HepG2 (cell line): ENCODE measurements around the gene CECR2. TPM values are rescaled to one million over a fixed set of nuclear protein-coding genes. Genes with fewer than 3 reads are reported as not detected.

Experiments used
- ATAC-seq: fragments of 200-7000 bp; cut with Tn5 transposase; 3 replicates; pipeline ENCODE4 v1.9.1; 2020; ENCODE audit warnings: mild to moderate bottlenecking, moderate library complexity
- BruUV-seq: library from RNA; stranded (reverse); fragments of 400-500 nt; replicated peaks from 2 replicates; lab custom pipeline; 2021; lab: Mats Ljungman, UMichigan
- CTCF ChIA-PET: fragments of 300-600 bp; formaldehyde crosslinking; extraction: SDS; loops from one replicate; lab custom pipeline; 2021; ENCODE audit warnings: low total read pairs, inconsistent platforms, low intra/inter-chr PET ratio; lab: Yijun Ruan, JAX
- POLR2A ChIA-PET: fragments of 350-600 bp; sonication (Branson Sonifier 250); formaldehyde crosslinking; loops from one replicate; lab custom pipeline; 2020; ENCODE audit warnings: antibody characterized with exemption, inconsistent platforms; lab: Yijun Ruan, JAX
- DNase-seq: peaks from one replicate; pipeline ENCODE4 v3.0.0-alpha.2; 2015; ENCODE audit warnings: low spot score
- FAIRE-seq: peaks from 3 replicates; lab custom pipeline; 2011; peaks lifted over from hg19 to GRCh38; lab: Jason Lieb, UNC
- H2AFZ ChIP-seq: one replicate; pipeline ENCODE4 v1.6.1; 2011; ENCODE audit warnings: low read length, inconsistent platforms
- H3K27ac ChIP-seq: fragments of 300-600 bp; 3 replicates; pipeline ENCODE4 v1.8.0; 2011; ENCODE audit warnings: mixed run types, mild to moderate bottlenecking, mixed read lengths, low read length, inconsistent platforms; ENCODE audit not compliant: insufficient read depth; ENCODE audit errors: extremely low read length
- H3K27me3 ChIP-seq, 2 experiments: fragments of 200-600 bp in 1 of 2; 2 replicates in 1 of 2; 3 replicates in 1 of 2; pipeline versions ENCODE4 v1.6.0 to v1.8.0; 2011; ENCODE audit warnings: low read length in 2 of 2, mild to moderate bottlenecking in 2 of 2, moderate library complexity in 2 of 2, inconsistent platforms in 1 of 2; ENCODE audit not compliant: insufficient read depth in 2 of 2, control insufficient read depth in 1 of 2
- H3K36me3 ChIP-seq, 2 experiments: fragments of 200-600 bp in 1 of 2; replicated peaks in 1 of 2; 2 replicates in 1 of 2; 3 replicates in 1 of 2; pipeline versions ENCODE4 v1.5.1 to v1.8.0; 2011; ENCODE audit warnings: low read length in 2 of 2, inconsistent platforms in 1 of 2; ENCODE audit not compliant: insufficient read depth in 2 of 2, control insufficient read depth in 1 of 2
- H3K4me1 ChIP-seq: 2 replicates; pipeline ENCODE4 v1.5.1; 2012; ENCODE audit warnings: low read length, inconsistent platforms; ENCODE audit not compliant: insufficient read depth
- H3K4me2 ChIP-seq: 2 replicates; pipeline ENCODE4 v1.6.0; 2011; ENCODE audit warnings: low read depth, low read length, inconsistent platforms
- H3K4me3 ChIP-seq, 3 experiments: fragments of 200-600 bp in 1 of 3; sonication (generic), shearing (Covaris generic) in 1 of 3; replicated peaks in 1 of 3; 2 replicates each; pipeline ENCODE4 v1.5.1; 2011 to 2016; ENCODE audit warnings: low read length in 3 of 3, inconsistent platforms in 2 of 3, low read depth in 2 of 3, mild to moderate bottlenecking in 2 of 3, control low read depth in 1 of 3, mixed read lengths in 1 of 3; ENCODE audit not compliant: insufficient read depth in 1 of 3
- H3K79me2 ChIP-seq: one replicate; pipeline ENCODE4 v1.6.1; 2011; ENCODE audit warnings: low read length, inconsistent platforms; ENCODE audit not compliant: insufficient read depth
- H3K9ac ChIP-seq: 2 replicates; pipeline ENCODE4 v1.6.0; 2011; ENCODE audit warnings: mild to moderate bottlenecking, low read depth, low read length, inconsistent platforms; ENCODE audit not compliant: insufficient read depth
- H3K9me3 ChIP-seq: 2 replicates; pipeline ENCODE4 v1.5.1; 2012; ENCODE audit warnings: mild to moderate bottlenecking, low read length
- H4K20me1 ChIP-seq: 2 replicates; pipeline ENCODE4 v1.6.0; 2011; ENCODE audit warnings: inconsistent platforms, mild to moderate bottlenecking, low read length, moderate library complexity; ENCODE audit not compliant: insufficient read depth
- AGO2 ChIP-seq: fragments of 200-400 bp; formaldehyde crosslinking; optimal IDR thresholded peaks from 2 replicates; pipeline ENCODE3; 2017; ENCODE audit warnings: mild to moderate bottlenecking, low read depth, low read length, moderate library complexity
- SMARCC2 ChIP-seq: fragments of 450-650 bp; IDR thresholded peaks from 2 replicates; pipeline ENCODE4 v1.6.1; 2017; ENCODE audit warnings: antibody characterized with exemption, mild to moderate bottlenecking
- ZNF17 ChIP-seq: sonication (generic); formaldehyde crosslinking; IDR thresholded peaks from 2 replicates; pipeline ENCODE4 v1.5.0; 2020; ENCODE audit warnings: mild to moderate bottlenecking, missing genetic modification reagents
- ZNF326 ChIP-seq: sonication (generic); formaldehyde crosslinking; IDR thresholded peaks from 2 replicates; pipeline ENCODE4 v1.4.0; 2020; ENCODE audit warnings: missing genetic modification reagents, borderline replicate concordance
- ZNF7 ChIP-seq: IDR thresholded peaks from 2 replicates; pipeline ENCODE4 v1.6.1; 2016; ENCODE audit warnings: missing biosample characterization, missing genetic modification reagents
- ZNF703 ChIP-seq: sonication (generic); formaldehyde crosslinking; IDR thresholded peaks from 2 replicates; pipeline ENCODE4 v1.5.1; 2020; ENCODE audit warnings: missing genetic modification reagents, mild to moderate bottlenecking, moderate library complexity, borderline replicate concordance
- WGBS: methylation state at CpG from one replicate; pipeline ENCODE4 v1.1.6; 2017; ENCODE audit warnings: low lambda C conversion rate; 5-methylcytosine and 5-hydroxymethylcytosine counted together
- in situ Hi-C: cut with HindIII; loops from 2 replicates; pipeline ENCODE4 v1.10.0; 2017; ENCODE audit warnings: low pct_unique_long_range_greater_than_20kb; ENCODE audit not compliant: extremely low pct_ligation_motif_present
- intact Hi-C: fragments of 100-400 bp; cut with micrococcal nuclease; formaldehyde crosslinking; loops from one replicate; pipeline ENCODE4 v1.10.0; 2022; ENCODE audit not compliant: unreplicated experiment
- polyA plus RNA-seq, 8 experiments: library from polyadenylated mRNA; depleted of rRNA in 3 of 8; stranded (reverse) in 7 of 8; unstranded in 1 of 8; fragments of >200 nt; fragmentation: Illumina TruSeq in 4 of 8; extraction: Trizol in 4 of 8; gene quantifications; 2 replicates each; pipeline versions ENCODE4 v1.2.1 to v1.2.3, GENCODE V29; 2011 to 2016; ENCODE audit warnings: low read depth in 4 of 8, missing spikeins in 1 of 8, mixed read lengths in 1 of 8; ENCODE audit not compliant: insufficient read depth in 1 of 8
- total RNA-seq, 5 experiments: library from RNA; depleted of rRNA; stranded (reverse); fragments of >200 nt; fragmentation: Illumina TruSeq; extraction: Trizol; gene quantifications; 2 replicates each; pipeline ENCODE4 v1.2.3, GENCODE V29; 2016; ENCODE audit warnings: low read depth in 1 of 5
- TF ChIP-seq, protein P1 (sequence below): IDR thresholded peaks from 2 replicates; pipeline ENCODE4 v1.6.1; 2016; ENCODE audit warnings: low read depth, borderline replicate concordance
- TF ChIP-seq, protein P2 (sequence below): sonication (generic); formaldehyde crosslinking; IDR thresholded peaks from 2 replicates; pipeline ENCODE4 v1.9.0; 2021; ENCODE audit warnings: missing genetic modification reagents, borderline replicate concordance
- TF ChIP-seq, protein P3 (sequence below): IDR thresholded peaks from 2 replicates; pipeline ENCODE4 v1.6.1; 2016
- TF ChIP-seq, protein P4 (sequence below): sonication (generic); formaldehyde crosslinking; IDR thresholded peaks from 2 replicates; pipeline ENCODE4 v1.4.0; 2020; ENCODE audit warnings: missing genetic modification reagents

CECR2 gene
- total and polyA plus RNA-seq, 2 of the 13 experiments (the other 11 are each of a cell fraction or from before 2014, with no cell fraction given): not detected

DNA sequence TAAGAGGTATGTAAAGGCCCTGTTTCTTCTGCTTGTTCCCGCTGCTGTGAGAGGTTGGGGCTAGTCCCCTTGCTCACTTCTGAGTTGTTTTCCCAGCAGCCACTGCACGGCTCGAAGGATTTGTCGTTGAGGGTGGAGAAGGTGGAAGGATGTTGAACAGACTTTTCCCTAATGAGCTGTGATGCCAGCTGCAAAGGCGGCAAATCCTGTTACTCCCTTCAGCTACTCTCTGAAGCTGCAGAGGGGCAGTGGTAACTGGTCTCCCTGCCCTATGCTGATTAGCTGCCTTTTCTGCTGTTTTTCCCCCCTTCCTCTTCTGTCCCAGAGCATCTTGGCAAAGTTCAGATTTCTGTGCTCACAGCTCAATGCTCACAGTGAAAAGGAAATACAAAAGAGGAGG lies 103.7 kb downstream of the CECR2 start:
- in situ Hi-C loops (no loop called here), intact Hi-C loops (no loop called here)
- TF ChIP-seq, protein P1, sequence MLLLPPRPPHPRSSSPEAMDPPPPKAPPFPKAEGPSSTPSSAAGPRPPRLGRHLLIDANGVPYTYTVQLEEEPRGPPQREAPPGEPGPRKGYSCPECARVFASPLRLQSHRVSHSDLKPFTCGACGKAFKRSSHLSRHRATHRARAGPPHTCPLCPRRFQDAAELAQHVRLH (CRISPR knock-in tag): no peak
- TF ChIP-seq AGO2 (no peak), ZNF326 (no peak), ZNF7 (no peak), ZNF17 (no peak), ZNF703 (CRISPR knock-in tag) (no peak), SMARCC2 (no peak)
- TF ChIP-seq, protein P2, sequence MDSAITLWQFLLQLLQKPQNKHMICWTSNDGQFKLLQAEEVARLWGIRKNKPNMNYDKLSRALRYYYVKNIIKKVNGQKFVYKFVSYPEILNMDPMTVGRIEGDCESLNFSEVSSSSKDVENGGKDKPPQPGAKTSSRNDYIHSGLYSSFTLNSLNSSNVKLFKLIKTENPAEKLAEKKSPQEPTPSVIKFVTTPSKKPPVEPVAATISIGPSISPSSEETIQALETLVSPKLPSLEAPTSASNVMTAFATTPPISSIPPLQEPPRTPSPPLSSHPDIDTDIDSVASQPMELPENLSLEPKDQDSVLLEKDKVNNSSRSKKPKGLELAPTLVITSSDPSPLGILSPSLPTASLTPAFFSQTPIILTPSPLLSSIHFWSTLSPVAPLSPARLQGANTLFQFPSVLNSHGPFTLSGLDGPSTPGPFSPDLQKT (CRISPR knock-in tag): no peak
- TF ChIP-seq, protein P3, sequence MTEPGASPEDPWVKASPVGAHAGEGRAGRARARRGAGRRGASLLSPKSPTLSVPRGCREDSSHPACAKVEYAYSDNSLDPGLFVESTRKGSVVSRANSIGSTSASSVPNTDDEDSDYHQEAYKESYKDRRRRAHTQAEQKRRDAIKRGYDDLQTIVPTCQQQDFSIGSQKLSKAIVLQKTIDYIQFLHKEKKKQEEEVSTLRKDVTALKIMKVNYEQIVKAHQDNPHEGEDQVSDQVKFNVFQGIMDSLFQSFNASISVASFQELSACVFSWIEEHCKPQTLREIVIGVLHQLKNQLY (CRISPR knock-in tag): no peak
- TF ChIP-seq, protein P4, sequence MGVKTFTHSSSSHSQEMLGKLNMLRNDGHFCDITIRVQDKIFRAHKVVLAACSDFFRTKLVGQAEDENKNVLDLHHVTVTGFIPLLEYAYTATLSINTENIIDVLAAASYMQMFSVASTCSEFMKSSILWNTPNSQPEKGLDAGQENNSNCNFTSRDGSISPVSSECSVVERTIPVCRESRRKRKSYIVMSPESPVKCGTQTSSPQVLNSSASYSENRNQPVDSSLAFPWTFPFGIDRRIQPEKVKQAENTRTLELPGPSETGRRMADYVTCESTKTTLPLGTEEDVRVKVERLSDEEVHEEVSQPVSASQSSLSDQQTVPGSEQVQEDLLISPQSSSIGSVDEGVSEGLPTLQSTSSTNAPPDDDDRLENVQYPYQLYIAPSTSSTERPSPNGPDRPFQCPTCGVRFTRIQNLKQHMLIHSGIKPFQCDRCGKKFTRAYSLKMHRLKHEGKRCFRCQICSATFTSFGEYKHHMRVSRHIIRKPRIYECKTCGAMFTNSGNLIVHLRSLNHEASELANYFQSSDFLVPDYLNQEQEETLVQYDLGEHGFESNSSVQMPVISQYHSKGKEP: no peak
- Histone ChIP-seq H3K4me1 (no peaks in the 10 kb centered on the region), H4K20me1 (no peaks in the 10 kb centered on the region), H3K9me3 (no peaks in the 10 kb centered on the region), H3K9ac (no peak overlapping the region), H3K79me2 (no peaks in the 10 kb centered on the region), H3K4me3 (no peak overlapping the region), H2AFZ (no peak overlapping the region), H3K36me3 (no peaks in the 10 kb centered on the region), H3K4me2 (no peak overlapping the region), H3K27ac (no peak overlapping the region), H3K27me3 (peaks cover 0 to 60% of the 10 kb centered on the region in 2 experiments; a peak in 2 of 5 replicates)
- 5% methylated on average over 5 of the region's 5 CpGs for WGBS
- no peak for DNase-seq
- ATAC-seq: no peak
- FAIRE-seq: no peak
- ChIA-PET POLR2A (no interaction called here), CTCF (no interaction called here)
- no TSS peak for BruUV-seq
